Activated CD4-positive, alpha-beta T cell treated with anti-CD3 and anti-CD28 coated beads, Interleukin-2, amount 50 U/mL, for 4 hours (primary cell): Measurements from ENCODE around the gene TYMP.
A peak's percentile ranks its signal among the peaks of the same experiment; 100 is the strongest.
"Not testable (repeated sequence)": the region's sequence is repeated elsewhere in the genome, so short reads cannot be mapped to it uniquely, and the experiment has no call there.

Experiments
- DNase-seq, 2 experiments: peaks; one replicate each; pipeline ENCODE4 v3.0.0-alpha.2; 2020

TYMP gene

GRCh38 chr22:50562523-50563412 is 33.0 kb upstream of the TYMP start, which contains the start of gene SYCE3:
SYCE3 (minus strand) TSS chr22:50562919; CDS start chr22:50556405, 6,514 bp downstream.
- DNase-seq = peak; percentile 95

GRCh38 chr22:50561401-50562358 is 31.9 kb upstream of the TYMP start:
- DNase-seq = no peak

- no peak for DNase-seq
Observed at GRCh38 chr22:50560034-50560433, 30.2 kb upstream of the TYMP start.

- no peak for DNase-seq
Observed at GRCh38 chr22:50556703-50557102, 26.9 kb upstream of the TYMP start.

GRCh38 chr22:50553310-50553709 is 23.5 kb upstream of the TYMP start:
- no peak for DNase-seq

- DNase-seq = no peak
Observed at GRCh38 chr22:50551160-50551752, 21.4 kb upstream of the TYMP start.

GRCh38 chr22:50550395-50550794 is 20.6 kb upstream of the TYMP start:
- DNase-seq = no peak

GRCh38 chr22:50548921-50549790 is 19.3 kb upstream of the TYMP start:
- DNase-seq = no peak

- DNase-seq = peak; percentile 40 to 49
Observed at GRCh38 chr22:50548040-50548920, 18.5 kb upstream of the TYMP start.

- DNase-seq = no peak
Observed at GRCh38 chr22:50547263-50547985, 17.6 kb upstream of the TYMP start.

GRCh38 chr22:50546326-50547262 is 16.8 kb upstream of the TYMP start:
- DNase-seq = no peak

- DNase-seq = no peak
Observed at GRCh38 chr22:50545522-50546325, 15.9 kb upstream of the TYMP start, which contains the start of gene KLHDC7B. KLHDC7B (plus strand) TSS chr22:50545899; CDS start chr22:50546244, 345 bp downstream.

GRCh38 chr22:50544746-50545253 is 15.0 kb upstream of the TYMP start:
- no peak for DNase-seq

GRCh38 chr22:50544078-50544745 is 14.4 kb upstream of the TYMP start:
- peak; percentile 82 for DNase-seq

- no peak for DNase-seq
Observed at GRCh38 chr22:50542416-50542927, 12.7 kb upstream of the TYMP start.

- not testable (repeated sequence) for DNase-seq
Observed at GRCh38 chr22:50541667-50542026, 11.8 kb upstream of the TYMP start.

GRCh38 chr22:50540381-50540780 is 10.6 kb upstream of the TYMP start:
- DNase-seq = no peak
